ENCODE results near the gene ERBB2. TPM values are rescaled to one million over a fixed set of nuclear protein-coding genes. Genes with fewer than 3 reads are reported as not detected.

ERBB2 gene
- total and polyA plus RNA-seq, 2 of the 13 experiments (the other 11 are each of a cell fraction or from before 2014, with no cell fraction given) = 57.7 to 64.1 TPM

DNA sequence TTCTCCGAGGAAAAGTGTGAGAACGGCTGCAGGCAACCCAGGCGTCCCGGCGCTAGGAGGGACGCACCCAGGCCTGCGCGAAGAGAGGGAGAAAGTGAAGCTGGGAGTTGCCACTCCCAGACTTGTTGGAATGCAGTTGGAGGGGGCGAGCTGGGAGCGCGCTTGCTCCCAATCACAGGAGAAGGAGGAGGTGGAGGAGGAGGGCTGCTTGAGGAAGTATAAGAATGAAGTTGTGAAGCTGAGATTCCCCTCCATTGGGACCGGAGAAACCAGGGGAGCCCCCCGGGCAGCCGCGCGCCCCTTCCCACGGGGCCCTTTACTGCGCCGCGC, at the start of gene ERBB2 (continued):
- TF ChIP-seq ZMYM4 (CRISPR knock-in tag; IDR thresholded peaks at IDR 0.05) (no peak), ELK4 (CRISPR knock-in tag; IDR thresholded peaks at IDR 0.05; ENCODE audit: borderline replicate concordance) (no peak), ZNF790 (CRISPR knock-in tag; IDR thresholded peaks at IDR 0.05; ENCODE audit: borderline replicate concordance) (no peak; the same call in 1 of the 2 replicates), ZNF280D (CRISPR knock-in tag; IDR thresholded peaks at IDR 0.05) (peak; percentile 20; the same call in 1 of the 2 replicates), ZNF510 (CRISPR knock-in tag; IDR thresholded peaks at IDR 0.05; ENCODE audit: low read depth) (no peak), ZC3H13 (CRISPR knock-in tag; IDR thresholded peaks at IDR 0.05) (no peak; the same call in 1 of the 2 replicates), ZNF589 (CRISPR knock-in tag; conservative IDR thresholded peaks at IDR 0.05) (0 out of 2 replicates have a peak, but pooled peaks have one; percentile 44), SP5 (CRISPR knock-in tag; IDR thresholded peaks at IDR 0.05; ENCODE audit: borderline replicate concordance, low read depth) (peak; percentile 33; the same call in 1 of the 2 replicates), ZNF546 (CRISPR knock-in tag; conservative IDR thresholded peaks at IDR 0.05) (no peak), ATF6 (CRISPR knock-in tag; conservative IDR thresholded peaks at IDR 0.05) (no peak), ZNF431 (CRISPR knock-in tag; IDR thresholded peaks at IDR 0.05; ENCODE audit: borderline replicate concordance, low read depth) (no peak), NBN (conservative IDR thresholded peaks at IDR 0.05) (no peak), NFATC3 (CRISPR knock-in tag; IDR thresholded peaks at IDR 0.05) (no peak), FOXJ3 (CRISPR knock-in tag; IDR thresholded peaks at IDR 0.05; ENCODE audit: borderline replicate concordance) (no peak), NFE2 (CRISPR knock-in tag; IDR thresholded peaks at IDR 0.05) (no peak), ZNF484 (CRISPR knock-in tag; IDR thresholded peaks at IDR 0.05; ENCODE audit: borderline replicate concordance, low read depth) (no peak), RAD21 (CRISPR knock-in tag; IDR thresholded peaks at IDR 0.05) (no peak), CBX2 (IDR thresholded peaks at IDR 0.05; ENCODE audit: low read depth, low read length) (no peak), CBX2 (CRISPR knock-in tag; IDR thresholded peaks at IDR 0.05; ENCODE audit: low read depth) (no peak), PRDM15 (CRISPR knock-in tag; IDR thresholded peaks at IDR 0.05) (no peak), TSC22D2 (CRISPR knock-in tag; IDR thresholded peaks at IDR 0.05; ENCODE audit: borderline replicate concordance) (no peak), YEATS4 (CRISPR knock-in tag; IDR thresholded peaks at IDR 0.05; ENCODE audit: borderline replicate concordance) (no peak)
